ENCODE data around the gene NDUFA8. TPM values are rescaled to one million over a fixed set of nuclear protein-coding genes. Genes with fewer than 3 reads are reported as not detected.

The NDUFA8 gene
- polyA plus RNA-seq, 1 of the 3 experiments (the other 2 are of a cell fraction): 116 TPM

DNA sequence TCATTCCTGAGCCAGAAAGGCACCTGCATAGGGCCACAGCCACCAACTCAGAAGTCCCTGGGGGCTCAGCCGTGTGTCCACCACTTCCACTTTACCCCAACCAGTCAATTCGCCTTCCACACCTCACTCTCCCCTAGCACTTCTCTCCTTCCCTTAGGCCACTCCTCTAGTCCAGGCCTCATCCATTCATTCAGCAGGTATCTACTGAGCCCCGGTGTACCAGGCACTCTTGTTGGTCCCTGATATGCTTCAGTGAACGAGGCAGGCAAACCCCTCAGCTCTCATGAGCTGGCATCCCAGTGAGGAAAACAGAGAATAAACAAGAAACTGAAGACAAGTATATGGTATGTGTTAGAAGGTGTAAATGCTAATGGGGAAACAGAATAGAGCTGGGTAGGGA lies 28.7 kb downstream of the NDUFA8 start (continued):
- no peak for TF ChIP-seq RXRA (IDR thresholded peaks at IDR 0.05; ENCODE audit: borderline replicate concordance, low read depth)
- TF ChIP-seq ELF1 (IDR thresholded peaks at IDR 0.05): no peak
- TF ChIP-seq, protein P1, sequence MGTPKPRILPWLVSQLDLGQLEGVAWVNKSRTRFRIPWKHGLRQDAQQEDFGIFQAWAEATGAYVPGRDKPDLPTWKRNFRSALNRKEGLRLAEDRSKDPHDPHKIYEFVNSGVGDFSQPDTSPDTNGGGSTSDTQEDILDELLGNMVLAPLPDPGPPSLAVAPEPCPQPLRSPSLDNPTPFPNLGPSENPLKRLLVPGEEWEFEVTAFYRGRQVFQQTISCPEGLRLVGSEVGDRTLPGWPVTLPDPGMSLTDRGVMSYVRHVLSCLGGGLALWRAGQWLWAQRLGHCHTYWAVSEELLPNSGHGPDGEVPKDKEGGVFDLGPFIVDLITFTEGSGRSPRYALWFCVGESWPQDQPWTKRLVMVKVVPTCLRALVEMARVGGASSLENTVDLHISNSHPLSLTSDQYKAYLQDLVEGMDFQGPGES (IDR thresholded peaks at IDR 0.05; ENCODE audit: low read depth, low read length): no peak
- no peak for TF ChIP-seq CHD2 (IDR thresholded peaks at IDR 0.05; ENCODE audit: low read length, partially characterized antibody)
- no peak for TF ChIP-seq ZBTB33 (IDR thresholded peaks at IDR 0.05; ENCODE audit: borderline replicate concordance, low read depth)
- TF ChIP-seq FOXJ3 (CRISPR knock-in tag; IDR thresholded peaks at IDR 0.05): no peak
- no peak for TF ChIP-seq FOXM1 (IDR thresholded peaks at IDR 0.05; ENCODE audit: low read depth)
- TF ChIP-seq NRF1 (IDR thresholded peaks at IDR 0.05; ENCODE audit: low read depth, low read length): no peak
- TF ChIP-seq RCOR1 (IDR thresholded peaks at IDR 0.05; ENCODE audit: low read length): no peak
- TF ChIP-seq RFX5 (IDR thresholded peaks at IDR 0.05; ENCODE audit: low read length): no peak

- no peaks in the 10 kb centered on the region for H3K9me3 ChIP-seq
- no peak overlapping the region for H3K9ac ChIP-seq
- no peaks in the 10 kb centered on the region for H3K9me2 ChIP-seq
- H3F3A ChIP-seq (replicated peaks; ENCODE audit: insufficient read depth): no peaks in the 10 kb centered on the region
- H3K4me2 ChIP-seq: no peak overlapping the region
- H3K27ac ChIP-seq (ENCODE audit: low read depth in 2 of 2, low read length in 1 of 2): no peak overlapping the region
- H3K36me3 ChIP-seq (replicated peaks in 1 of 2; ENCODE audit: control insufficient read depth in 1 of 2, insufficient read depth in 2 of 2, low read length in 1 of 2): no peaks in the 10 kb centered on the region
- WGBS (ENCODE audit: low lambda C conversion rate): 72% methylated on average over 2 of the region's 2 CpGs
- no peak for DNase-seq
- H4K20me1 ChIP-seq (ENCODE audit: insufficient read depth): no peaks in the 10 kb centered on the region
- CTCF ChIA-PET: interaction anchor here (1.2 to 15.3 kb wide), 3 partner anchors 32 to 323 kb away, joined by 3 to 528 read pairs (median 327); no protein-coding TSS in a partner anchor
- H3K4me3 ChIP-seq (ENCODE audit: low read depth in 2 of 2, low read length in 1 of 2): no peak overlapping the region
- TF ChIP-seq POLR2AphosphoS5 (IDR thresholded peaks at IDR 0.05; ENCODE audit: low read depth, low read length): no peak
- H3K79me2 ChIP-seq (ENCODE audit: insufficient read depth): no peaks in the 10 kb centered on the region
- no peak overlapping the region for H2AFZ ChIP-seq (ENCODE audit: low read depth)
- POLR2A ChIA-PET: no interaction called here
- peaks cover 0 to 8% of the 10 kb centered on the region in 2 experiments; a peak in 2 of 4 replicates for H3K4me1 ChIP-seq (ENCODE audit: control insufficient read depth in 1 of 2, insufficient read depth in 2 of 2, low read depth in 1 of 2, low read length in 1 of 2)
- no peaks in the 10 kb centered on the region for H3K27me3 ChIP-seq (ENCODE audit: insufficient read depth)
Measured at GRCh38 chr9:122129969-122130368, 29.6 kb downstream of the NDUFA8 start.

DNA sequence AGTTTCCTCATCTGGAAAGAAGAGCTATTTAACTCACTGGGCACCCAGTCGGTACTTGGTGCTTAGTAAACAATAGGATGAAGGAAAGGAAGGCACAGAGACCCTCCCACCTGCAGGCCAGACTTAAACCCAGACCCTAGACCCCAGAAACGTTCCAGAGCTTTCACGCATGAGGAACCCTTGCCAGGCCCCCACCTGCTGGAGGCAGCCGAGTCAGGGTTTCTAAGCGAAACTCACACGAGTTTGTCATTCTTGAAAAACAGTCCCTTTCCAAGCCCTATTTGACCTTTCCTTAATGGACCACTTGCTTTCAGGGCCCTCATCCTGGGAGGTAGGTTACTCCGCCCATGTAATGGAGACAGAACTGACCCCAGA lies 30.6 kb downstream of the NDUFA8 start:
- no peaks in the 10 kb centered on the region for H4K20me1 ChIP-seq (ENCODE audit: insufficient read depth)
- DNase-seq: no peak
- no peak overlapping the region for H2AFZ ChIP-seq (ENCODE audit: low read depth)
- H3K27ac ChIP-seq (ENCODE audit: low read depth in 2 of 2, low read length in 1 of 2): no peak overlapping the region
- peaks cover 0 to 8% of the 10 kb centered on the region in 2 experiments; a peak in 2 of 4 replicates for H3K4me1 ChIP-seq (ENCODE audit: control insufficient read depth in 1 of 2, insufficient read depth in 2 of 2, low read depth in 1 of 2, low read length in 1 of 2)
- H3K79me2 ChIP-seq (ENCODE audit: insufficient read depth): no peaks in the 10 kb centered on the region
- CTCF ChIA-PET: interaction anchor here (1.2 to 15.3 kb wide), 4 partner anchors 15 to 324 kb away, joined by 3 to 528 read pairs (median 168); no protein-coding TSS in a partner anchor
- TF ChIP-seq MAX (IDR thresholded peaks at IDR 0.05; ENCODE audit: low read depth) (no peak), RXRA (IDR thresholded peaks at IDR 0.05; ENCODE audit: borderline replicate concordance, low read depth) (no peak), TAF1 (IDR thresholded peaks at IDR 0.05; ENCODE audit: borderline replicate concordance, low read depth, low read length) (no peak), EP300 (IDR thresholded peaks at IDR 0.05; ENCODE audit: borderline replicate concordance in 1 of 2, low read depth in 1 of 2, low read length in 1 of 2) (no peak), FOXJ3 (CRISPR knock-in tag; IDR thresholded peaks at IDR 0.05) (no peak)
- H3K36me3 ChIP-seq (replicated peaks in 1 of 2; ENCODE audit: control insufficient read depth in 1 of 2, insufficient read depth in 2 of 2, low read length in 1 of 2): no peaks in the 10 kb centered on the region
- H3K9ac ChIP-seq: no peak overlapping the region
- no peaks in the 10 kb centered on the region for H3F3A ChIP-seq (replicated peaks; ENCODE audit: insufficient read depth)
- WGBS (ENCODE audit: low lambda C conversion rate): 78% methylated on average over 7 of the region's 7 CpGs
- POLR2A ChIA-PET: no interaction called here
- H3K4me3 ChIP-seq (ENCODE audit: low read depth in 2 of 2, low read length in 1 of 2): no peak overlapping the region
- no peaks in the 10 kb centered on the region for H3K27me3 ChIP-seq (ENCODE audit: insufficient read depth)
- no peak overlapping the region for H3K4me2 ChIP-seq
- H3K9me3 ChIP-seq: no peaks in the 10 kb centered on the region
- H3K9me2 ChIP-seq: no peaks in the 10 kb centered on the region

Measured in SK-N-SH (cell line).